ENCODE results near the gene ZIC2.

ZIC2 gene

DNA sequence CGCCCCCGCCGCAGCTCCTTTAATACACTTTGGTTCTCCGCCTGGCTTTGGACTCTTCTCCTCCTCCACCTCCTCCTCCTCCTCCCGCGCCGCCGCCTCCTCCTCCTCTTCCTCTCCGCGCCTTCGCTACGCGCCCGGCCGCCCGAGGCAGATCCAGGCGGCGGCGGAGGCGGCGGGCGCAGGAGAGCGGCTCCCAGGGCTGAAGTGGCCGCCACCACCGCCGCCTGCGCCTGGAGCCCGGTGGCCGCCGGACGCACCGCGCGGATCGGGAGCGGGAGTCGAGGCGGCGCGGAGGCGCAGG, at the start of gene ZIC2:
TSS of gene ZIC2 (plus strand) at position 50 of the 301 bp plus-strand sequence. CDS start 281 bp downstream, outside the sequence.
- TF ChIP-seq, protein P1, sequence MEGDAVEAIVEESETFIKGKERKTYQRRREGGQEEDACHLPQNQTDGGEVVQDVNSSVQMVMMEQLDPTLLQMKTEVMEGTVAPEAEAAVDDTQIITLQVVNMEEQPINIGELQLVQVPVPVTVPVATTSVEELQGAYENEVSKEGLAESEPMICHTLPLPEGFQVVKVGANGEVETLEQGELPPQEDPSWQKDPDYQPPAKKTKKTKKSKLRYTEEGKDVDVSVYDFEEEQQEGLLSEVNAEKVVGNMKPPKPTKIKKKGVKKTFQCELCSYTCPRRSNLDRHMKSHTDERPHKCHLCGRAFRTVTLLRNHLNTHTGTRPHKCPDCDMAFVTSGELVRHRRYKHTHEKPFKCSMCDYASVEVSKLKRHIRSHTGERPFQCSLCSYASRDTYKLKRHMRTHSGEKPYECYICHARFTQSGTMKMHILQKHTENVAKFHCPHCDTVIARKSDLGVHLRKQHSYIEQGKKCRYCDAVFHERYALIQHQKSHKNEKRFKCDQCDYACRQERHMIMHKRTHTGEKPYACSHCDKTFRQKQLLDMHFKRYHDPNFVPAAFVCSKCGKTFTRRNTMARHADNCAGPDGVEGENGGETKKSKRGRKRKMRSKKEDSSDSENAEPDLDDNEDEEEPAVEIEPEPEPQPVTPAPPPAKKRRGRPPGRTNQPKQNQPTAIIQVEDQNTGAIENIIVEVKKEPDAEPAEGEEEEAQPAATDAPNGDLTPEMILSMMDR (IDR thresholded peaks at IDR 0.05; ENCODE audit: control extremely low read depth, extremely low read depth, low read depth, missing control alignments): no peak
- CTCF ChIA-PET: interaction anchor here (1.1 to 1.4 kb wide), 2 partner anchors 14 to 533 kb away, joined by 3 read pairs; no protein-coding TSS in a partner anchor
- DNase-seq (ENCODE audit: extremely low spot score): no peak
- POLR2A ChIA-PET: interaction anchor here (1.0 kb wide), 1 partner anchor 663 kb away, joined by 3 read pairs; no protein-coding TSS in a partner anchor

DNA sequence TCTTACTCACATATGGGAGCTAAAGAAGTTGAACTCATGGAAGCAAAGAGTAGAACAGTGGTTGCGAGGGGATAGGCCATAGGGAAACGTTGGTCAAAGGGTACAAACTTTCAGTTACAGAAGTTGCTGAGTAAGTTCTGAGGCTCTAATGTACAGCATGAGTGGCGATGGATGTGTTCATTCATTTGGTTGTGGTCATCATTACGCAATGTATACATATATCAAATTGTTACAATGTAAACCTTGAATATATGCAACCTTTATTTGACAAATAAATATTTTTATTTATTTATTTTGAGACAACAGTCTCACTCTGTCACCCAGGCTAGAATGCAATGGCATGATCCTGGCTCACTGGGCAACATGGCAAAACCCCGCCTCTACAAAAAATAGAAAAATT, 48.7 kb upstream of the ZIC2 start:
- POLR2A ChIA-PET: no interaction called here
- TF ChIP-seq, protein P1 (IDR thresholded peaks at IDR 0.05; ENCODE audit: control extremely low read depth, extremely low read depth, low read depth, missing control alignments): no peak
- CTCF ChIA-PET: interaction anchor here (1.5 kb wide), 1 partner anchor 16 kb away, joined by 5 read pairs; no protein-coding TSS in a partner anchor
- no peak for DNase-seq (ENCODE audit: extremely low spot score)

DNA sequence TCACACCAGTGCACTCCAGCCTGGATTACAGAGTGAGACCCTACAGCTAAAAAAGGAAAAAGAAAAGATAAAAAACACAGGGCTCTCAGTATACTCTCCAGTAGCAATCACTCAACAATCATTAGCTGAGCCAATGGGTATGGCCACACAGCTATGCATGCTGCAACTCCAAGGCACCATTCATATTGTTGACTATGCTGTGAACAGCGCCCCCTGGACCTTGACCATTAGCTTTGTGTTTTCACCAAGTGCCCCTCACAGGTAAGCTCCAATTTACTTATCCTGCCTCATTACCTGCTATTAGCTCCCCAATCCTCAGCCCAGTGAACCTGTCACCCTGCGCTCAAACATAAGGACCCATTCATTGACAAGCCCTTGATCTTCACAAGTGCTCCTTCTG, 45.8 kb upstream of the ZIC2 start:
- TF ChIP-seq, protein P1 (IDR thresholded peaks at IDR 0.05; ENCODE audit: control extremely low read depth, extremely low read depth, low read depth, missing control alignments): no peak
- POLR2A ChIA-PET: no interaction called here
- no peak for DNase-seq (ENCODE audit: extremely low spot score)
- CTCF ChIA-PET: interaction anchor here (0.7 to 1.4 kb wide), 3 partner anchors 10 to 579 kb away, joined by 3 to 5 read pairs (median 4); no protein-coding TSS in a partner anchor

DNA sequence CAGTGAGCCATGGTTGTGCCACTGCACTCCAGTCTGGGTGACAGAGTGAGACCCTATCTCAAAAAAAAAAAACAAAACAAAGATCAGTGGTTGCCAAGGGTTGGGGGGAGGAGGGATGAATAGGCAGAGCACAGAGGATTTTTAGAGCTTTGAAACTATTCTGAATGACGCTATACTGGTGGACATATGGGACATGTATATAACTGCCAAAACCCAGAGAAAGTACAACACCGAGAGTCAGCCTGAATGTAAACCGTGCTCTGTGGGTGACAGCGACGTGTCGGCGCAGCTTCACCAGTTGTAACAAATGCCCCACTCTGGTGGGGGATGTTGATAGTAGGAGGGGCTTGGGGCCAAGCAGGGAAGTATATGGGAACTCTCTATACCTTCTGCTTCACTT, 42.9 kb upstream of the ZIC2 start:
- CTCF ChIA-PET: no interaction called here
- no peak for DNase-seq (ENCODE audit: extremely low spot score)
- TF ChIP-seq, protein P1 (IDR thresholded peaks at IDR 0.05; ENCODE audit: control extremely low read depth, extremely low read depth, low read depth, missing control alignments): no peak
- POLR2A ChIA-PET: no interaction called here

DNA sequence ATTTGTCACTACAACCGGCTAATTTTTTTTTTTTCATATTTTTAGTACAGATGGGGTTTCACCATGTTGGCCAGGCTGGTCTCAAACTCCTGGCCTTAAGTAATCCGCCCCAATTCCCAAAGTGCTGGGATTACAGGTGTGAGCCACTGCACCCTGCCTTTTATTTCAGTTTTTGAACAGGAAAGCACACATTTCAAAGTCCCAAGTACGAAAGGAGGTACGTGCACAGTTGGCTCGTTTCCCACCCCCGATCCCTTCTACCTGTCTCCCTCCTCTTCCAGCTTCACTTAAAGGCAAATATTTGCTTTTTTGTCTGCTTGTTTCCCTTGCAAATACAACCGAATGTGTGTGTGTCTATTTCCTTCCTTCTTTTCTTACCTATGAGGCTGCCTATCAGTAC, 40.5 kb upstream of the ZIC2 start:
- no peak for DNase-seq (ENCODE audit: extremely low spot score)
- CTCF ChIA-PET: interaction anchor here (1.6 kb wide), 1 partner anchor 284 kb away, joined by 3 read pairs; no protein-coding TSS in a partner anchor
- TF ChIP-seq, protein P1 (IDR thresholded peaks at IDR 0.05; ENCODE audit: control extremely low read depth, extremely low read depth, low read depth, missing control alignments): no peak
- POLR2A ChIA-PET: no interaction called here

DNA sequence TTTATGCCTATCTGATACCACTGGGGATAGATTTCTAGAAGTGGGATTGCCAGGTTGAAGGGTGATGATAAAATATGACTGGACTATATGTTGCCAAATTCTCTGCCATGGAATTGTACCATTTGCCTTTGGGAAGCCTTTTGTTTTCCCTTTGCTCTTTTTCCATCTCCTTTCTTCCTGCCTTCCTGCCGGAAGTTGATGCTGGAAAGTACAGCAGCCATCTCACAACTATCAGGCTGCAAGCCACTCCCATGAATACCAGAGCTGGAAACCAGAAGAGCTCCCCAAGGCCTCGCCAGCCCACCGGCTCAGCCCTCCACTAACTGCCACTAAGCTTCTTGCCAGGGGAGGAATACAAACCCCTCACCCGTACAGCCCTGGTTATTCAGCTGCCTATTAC, 39.7 kb upstream of the ZIC2 start:
- TF ChIP-seq, protein P1 (IDR thresholded peaks at IDR 0.05; ENCODE audit: control extremely low read depth, extremely low read depth, low read depth, missing control alignments): no peak
- POLR2A ChIA-PET: no interaction called here
- CTCF ChIA-PET: no interaction called here
- DNase-seq (ENCODE audit: extremely low spot score): no peak

DNA sequence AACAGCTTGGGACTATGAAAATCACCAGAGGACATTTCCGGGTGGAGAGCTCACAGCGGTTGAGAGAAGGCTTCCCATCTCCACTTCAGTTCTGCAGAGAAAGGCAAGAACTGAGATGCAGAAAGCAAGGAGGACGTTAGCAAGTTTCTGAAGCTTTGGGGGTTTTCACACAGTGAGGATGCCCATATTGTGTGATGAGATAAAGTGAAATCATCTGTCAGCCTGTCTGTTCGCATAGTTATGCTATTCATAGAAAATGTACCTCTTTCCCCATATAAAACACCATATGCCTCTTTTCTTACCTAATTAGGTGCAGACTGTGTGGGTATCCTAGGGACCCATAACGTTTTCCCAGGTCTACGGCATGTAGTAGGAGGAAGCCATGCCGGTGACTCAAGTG, 37.5 kb upstream of the ZIC2 start:
- TF ChIP-seq, protein P1 (IDR thresholded peaks at IDR 0.05; ENCODE audit: control extremely low read depth, extremely low read depth, low read depth, missing control alignments): no peak
- no peak for DNase-seq (ENCODE audit: extremely low spot score)
- CTCF ChIA-PET: interaction anchor here (1.0 kb wide), 1 partner anchor 287 kb away, joined by 3 read pairs; no protein-coding TSS in a partner anchor
- POLR2A ChIA-PET: no interaction called here
